GM21526 (cell line): ENCODE measurements around the gene GNA14.
A peak's percentile ranks its signal among the peaks of the same experiment; 100 is the strongest.
"Not testable (repeated sequence)": the region's sequence is repeated elsewhere in the genome, so short reads cannot be mapped to it uniquely, and the experiment has no call there.

Experiments
- ATAC-seq: cut with Tn5 transposase; IDR thresholded peaks from one replicate; pipeline ENCODE4 v1.9.1; 2021; ENCODE audit warnings: moderate library complexity; ENCODE audit not compliant: unreplicated experiment, low FRiP score

The GNA14 gene

DNA sequence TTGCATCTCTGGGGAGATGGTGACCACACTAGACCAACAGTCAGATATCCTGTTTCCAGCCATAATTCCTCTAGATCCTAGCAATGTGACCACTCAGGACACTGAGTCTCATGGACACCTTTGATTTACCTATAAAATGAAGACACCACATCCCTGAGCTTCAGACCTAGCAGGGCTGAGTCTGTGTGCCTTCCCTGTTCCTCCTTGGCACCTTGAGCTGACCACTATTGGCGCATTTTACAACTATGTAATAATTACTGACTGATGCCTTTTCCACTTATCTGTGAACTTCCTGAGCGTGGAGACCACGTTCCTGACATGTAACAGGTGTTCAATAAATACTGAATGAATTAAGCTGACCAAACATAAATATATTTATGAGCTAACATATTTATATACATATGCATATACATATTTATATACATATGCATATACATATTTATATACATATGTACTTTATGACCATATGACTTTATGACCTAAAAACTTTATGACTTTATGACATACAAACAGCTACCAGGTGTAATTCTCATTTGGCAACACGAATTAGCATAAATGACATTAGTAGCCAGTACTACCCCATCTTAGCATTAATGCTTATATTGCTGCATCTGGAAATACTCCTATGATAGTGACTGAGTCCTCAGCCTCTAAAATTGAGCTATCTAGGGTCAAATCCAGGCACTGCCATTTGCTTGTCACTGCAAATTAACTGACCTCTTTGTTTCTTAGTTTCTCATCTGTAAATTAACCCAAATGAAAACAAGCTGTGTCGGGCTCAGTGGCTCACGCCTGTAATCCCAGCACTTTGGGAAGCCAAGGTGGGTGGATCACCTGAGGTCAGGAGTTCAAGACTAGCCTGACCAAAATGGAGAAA lies 150.6 kb downstream of the GNA14 start:
- ATAC-seq, result no peak

DNA sequence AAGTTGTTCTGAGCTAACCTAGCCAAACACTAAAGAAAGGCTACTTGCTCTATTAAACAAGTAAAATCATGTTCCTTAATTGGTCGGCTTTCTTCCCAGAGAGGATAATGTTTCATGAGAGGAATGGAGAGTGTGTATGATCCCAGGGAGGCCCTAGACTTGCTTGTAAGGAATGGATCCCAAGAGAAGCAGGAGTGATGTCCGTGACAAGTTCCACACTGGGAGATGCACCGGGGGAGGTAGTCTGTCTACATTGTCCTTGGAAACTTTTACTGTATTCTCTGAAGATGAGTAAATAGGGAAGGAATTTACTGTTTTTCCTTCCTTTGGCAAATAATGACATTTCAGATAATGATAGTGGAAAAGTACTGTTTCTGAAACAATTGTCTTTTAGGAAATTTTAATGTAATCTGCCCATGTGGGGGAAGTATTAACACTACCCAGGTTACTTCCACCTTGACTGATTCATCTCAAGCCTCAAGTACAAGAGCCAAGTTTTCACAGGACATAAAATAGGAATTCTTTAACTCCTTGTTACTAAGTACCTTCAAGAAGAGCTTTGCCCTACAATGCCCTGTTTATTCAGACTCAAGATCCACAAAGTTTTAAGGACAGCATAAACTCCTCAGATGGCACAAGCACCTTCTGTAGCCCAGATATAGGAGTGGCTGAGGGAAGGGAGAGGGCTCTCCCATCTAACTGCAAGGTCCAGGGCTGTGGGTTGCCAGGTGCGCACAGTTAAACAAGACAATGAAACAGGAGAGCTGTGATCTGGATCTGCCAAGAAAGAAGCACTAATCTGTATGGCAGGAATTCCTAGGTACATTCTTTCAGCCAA lies 152.1 kb downstream of the GNA14 start:
- ATAC-seq, result no peak

DNA sequence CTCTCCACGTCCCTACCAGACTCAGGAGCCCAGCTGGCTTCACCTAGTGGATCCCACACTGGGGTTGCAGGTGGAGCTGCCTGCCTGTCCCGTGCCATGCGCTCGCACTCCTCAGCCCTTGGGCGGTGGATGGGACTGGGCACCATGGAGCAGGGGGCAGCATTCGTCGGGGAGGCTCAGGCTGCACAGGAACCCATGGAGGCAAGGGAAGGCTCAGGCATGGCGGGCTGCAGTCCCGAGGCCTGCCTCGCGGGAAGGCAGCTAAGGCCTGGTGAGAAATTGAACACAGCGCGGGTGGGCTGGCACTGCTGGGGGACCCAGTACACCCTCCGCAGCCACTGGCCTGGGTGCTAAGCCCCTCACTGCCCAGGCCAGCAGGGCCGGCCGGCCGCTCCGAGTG lies 157.8 kb downstream of the GNA14 start:
- ATAC-seq, result not testable (repeated sequence)

DNA sequence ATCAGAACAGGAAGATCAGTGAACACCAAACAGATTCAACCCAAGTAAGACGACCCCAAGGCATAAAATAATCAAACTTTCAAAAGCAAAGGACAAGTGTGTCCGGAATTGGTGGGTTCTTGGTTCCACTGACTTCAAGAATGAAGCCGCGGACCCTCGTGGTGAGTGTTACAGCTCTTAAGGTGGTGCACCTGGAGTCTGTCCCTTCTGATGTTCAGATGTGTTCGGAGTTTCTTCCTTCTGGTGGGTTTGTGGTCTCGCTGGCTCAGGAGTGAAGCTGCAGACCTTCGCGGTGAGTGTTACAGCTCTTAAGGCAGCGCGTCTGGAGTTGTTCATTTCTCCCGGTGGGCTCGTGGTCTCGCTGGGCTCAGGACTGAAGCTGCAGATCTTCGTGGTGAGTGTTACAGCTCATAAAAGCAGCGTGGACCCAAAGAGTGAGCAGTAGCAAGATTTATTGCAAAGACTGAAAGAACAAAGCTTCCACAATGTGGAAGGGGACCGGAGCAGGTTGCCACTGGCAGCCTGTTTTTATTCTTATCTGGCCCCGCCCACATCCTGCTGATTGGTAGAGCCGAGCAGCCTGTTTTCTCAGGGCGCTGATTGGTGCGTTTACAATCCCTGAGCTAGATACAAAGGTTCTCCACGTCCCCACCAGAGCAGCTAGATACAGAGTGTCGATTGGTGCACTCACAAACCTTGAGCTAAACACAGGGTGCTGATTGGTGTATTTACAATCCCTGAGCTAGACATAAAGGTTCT lies 158.5 kb downstream of the GNA14 start:
- ATAC-seq, result not testable (repeated sequence)

DNA sequence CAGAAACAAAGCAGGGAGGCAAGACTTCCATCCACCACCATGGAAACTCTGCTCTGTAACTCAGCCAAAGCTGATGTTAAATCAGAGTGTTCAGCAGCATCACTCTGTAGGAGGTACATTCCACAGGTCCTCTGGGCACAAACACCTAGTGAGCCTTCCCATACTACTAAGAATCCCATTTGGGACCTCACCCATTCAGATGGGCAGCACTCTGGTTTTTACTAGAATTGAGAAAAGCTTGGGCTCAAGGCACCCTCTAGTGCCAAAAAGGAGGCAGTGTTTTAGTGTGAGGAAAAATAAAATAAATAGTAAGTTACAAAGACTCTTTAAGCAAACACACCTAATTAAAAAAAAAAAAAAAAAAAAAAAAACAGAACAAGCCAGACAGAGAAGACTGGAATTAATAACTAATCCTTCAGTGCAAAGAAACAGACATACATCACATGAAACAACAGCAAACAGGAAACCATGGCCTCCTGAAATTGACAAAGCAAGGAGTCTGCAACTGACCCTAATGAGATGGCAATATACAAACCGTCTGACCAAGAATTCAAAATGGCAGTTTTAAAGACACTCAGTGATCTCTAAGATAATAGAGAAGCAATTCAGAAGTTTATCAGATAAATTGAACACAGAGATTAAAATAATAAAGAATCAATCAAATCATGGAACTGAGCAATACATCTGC lies 159.5 kb downstream of the GNA14 start:
- ATAC-seq, result no peak

DNA sequence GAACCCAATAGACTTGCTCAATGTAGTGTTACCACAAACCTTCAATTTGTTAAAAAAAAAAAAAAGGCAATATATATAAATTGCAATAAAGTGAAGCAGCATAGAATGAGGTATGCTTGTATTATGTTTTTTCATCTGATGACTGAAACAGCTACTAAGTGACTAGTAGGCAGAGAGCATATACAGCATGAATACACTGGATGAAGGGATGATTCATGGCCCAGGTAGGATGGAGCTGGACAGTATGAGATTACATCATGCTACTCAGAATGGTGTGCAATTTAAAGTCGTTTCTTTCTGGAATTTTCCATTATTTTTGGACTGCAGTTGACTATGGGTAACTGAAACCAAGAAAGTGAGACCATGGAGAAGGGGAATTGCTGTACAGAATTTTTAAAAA lies 161.2 kb downstream of the GNA14 start:
- ATAC-seq, result no peak

DNA sequence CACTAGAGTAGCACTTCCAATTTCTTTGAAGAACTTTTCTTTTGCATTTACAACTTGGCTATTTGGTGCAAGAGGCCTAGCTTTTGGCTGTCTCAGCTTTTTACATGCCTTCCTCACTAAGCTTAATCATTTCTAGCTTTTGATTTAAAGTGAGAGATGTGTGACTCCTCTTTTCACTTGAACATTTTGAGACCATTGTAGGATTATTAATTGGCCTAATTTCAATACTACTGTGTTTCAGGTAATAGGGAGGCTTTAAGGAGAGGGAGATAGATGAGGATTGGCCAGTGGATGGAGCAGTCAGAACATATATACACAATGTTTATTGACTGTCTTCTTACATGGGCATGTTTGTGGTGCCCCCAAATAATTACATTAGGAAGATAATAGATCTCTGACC lies 161.7 kb downstream of the GNA14 start:
- no peak for ATAC-seq

DNA sequence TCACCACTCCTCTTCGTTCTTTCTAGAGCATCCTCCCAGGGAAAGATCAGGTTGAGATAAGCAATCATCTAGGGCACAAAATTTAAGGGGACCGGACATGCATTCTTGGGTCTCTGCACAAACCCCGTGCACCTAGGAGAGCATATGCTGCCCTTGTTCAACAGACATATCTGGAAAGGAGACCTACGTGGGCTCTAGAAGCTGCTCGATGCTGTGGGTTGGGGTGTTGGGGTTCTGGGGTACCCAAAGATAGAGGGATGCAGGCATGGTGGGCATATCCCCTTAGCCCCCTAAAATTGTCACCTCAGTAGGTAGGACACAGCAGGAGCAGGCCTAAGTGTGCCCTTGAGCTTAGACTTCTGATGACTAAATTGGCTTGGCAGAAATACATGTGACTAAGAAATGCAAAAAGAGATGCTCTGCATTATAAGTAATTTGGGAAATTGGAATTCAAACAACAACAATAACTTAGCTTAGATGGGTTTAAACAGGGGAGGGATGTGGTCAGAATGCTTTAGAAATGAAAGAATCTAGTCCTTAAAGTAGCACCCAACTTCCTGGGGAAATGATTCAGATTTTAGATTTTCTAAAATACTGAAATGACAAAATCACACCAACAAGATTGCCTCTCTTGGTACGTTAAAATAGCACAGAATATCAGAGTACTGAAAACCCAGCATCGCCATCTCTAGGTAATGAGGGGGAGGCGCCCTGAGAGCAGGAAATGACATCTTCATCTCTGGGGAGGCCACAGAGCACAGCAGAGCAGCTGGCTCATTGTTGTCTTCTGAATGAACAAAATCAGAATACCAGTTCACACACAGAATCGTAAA lies 172.3 kb downstream of the GNA14 start:
- peak; percentile 99 for ATAC-seq

DNA sequence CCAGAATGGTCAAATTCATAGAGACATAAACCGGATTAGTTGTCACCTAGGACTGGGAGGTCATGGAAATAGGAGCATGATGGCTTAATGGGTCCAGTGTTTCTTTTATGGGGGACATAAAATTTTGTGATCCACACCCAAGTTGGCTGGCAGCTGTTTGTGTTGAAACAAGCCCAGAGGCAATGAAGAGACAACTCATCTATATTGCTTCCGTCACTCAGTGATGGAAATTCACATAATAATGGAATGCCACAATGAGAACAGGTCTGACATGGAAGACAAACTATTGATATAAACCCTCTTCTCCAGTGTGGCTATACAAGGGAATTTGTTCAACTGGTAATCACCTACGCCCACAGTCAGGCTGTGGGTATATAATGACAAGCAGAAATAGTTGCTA lies 173.2 kb downstream of the GNA14 start:
- ATAC-seq, result no peak

DNA sequence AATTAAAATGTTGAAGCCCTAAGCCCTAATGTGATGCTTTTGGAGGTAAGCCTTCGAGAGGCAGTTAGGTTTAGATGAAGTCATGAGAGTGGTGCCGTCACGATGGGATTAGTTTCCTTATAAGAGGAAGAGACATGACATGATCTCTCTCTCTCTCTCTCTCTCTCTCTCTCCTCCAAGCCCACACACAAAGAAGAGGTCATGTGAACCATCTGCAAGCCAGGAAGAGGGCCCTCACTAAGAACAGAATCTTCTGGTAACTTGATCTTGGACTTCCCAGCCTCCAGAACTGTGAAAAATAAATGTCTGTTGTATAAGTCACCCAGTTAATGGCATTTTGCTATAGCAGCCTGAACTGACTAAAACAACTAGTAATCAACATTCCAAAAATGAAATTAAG lies 175.5 kb downstream of the GNA14 start:
- no peak for ATAC-seq

DNA sequence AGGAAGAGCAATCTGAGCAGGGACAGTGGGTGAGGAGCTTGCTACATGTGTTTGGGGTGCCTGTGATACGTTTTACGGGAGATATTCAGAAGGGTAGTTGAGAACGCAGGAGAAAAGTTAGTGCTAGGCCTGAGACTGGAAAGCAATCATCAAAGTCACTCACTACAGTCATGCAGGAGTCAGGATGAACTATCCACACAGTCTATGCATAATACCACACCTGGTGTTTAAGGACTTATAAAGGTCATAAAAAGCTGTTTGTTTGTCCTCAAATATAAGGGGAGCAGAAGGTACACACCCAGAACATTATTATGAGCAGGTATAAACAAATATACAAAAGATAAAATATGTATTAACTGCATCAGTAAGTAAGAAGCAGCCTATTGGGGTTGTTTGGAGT lies 176.6 kb downstream of the GNA14 start:
- no peak for ATAC-seq

DNA sequence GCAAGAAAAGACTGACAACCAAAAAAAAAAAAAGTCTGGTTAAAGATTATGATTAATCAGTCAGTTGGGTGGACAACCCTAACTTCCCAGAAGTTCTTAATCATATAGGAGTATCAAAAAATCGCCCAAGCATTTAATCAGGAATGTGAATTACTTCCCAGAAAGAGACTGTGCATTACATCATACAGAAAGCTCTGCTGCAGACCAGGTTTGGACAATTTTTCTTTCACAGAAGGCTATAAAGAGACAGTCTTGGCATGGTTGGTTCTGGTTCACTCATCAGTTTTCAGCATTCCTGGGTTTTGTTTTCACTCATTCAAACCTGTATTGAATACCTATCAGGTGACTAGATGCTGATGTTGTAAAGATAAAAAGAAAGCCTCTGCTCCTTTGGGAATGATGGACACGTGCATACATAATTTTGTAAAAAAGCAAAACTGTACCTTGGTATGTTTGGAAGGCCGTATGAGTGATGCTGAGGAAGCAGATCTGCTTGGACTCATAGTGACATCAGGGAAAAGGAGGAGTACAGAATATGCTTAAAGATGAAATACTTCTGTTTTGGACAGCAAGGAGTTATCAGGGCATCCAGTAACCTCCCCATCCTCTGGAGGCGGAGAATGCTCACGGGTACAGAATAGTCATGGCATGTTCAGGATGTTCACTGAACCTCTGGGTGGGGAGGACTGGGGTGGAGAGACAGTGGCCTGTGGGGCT lies 178.4 kb downstream of the GNA14 start:
- no peak for ATAC-seq

DNA sequence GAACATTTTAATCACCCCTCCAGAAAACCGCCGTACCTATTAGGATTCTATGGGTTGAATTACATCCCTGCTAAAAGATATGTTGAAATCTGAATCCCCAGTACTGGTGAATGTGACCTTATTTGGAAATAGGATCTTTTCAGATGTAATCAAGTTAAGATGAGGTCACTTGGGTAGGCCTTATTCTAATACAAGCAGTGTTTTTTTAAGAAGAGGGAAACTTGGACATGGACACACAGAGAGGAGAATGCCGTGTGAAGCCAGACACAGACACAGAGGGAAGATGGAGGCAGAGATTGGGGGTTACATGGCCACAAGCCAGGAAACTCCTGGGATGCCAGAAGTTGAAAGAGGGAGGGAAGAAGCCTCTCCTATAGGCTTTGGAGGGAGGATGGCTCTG lies 183.5 kb downstream of the GNA14 start:
- no peak for ATAC-seq

DNA sequence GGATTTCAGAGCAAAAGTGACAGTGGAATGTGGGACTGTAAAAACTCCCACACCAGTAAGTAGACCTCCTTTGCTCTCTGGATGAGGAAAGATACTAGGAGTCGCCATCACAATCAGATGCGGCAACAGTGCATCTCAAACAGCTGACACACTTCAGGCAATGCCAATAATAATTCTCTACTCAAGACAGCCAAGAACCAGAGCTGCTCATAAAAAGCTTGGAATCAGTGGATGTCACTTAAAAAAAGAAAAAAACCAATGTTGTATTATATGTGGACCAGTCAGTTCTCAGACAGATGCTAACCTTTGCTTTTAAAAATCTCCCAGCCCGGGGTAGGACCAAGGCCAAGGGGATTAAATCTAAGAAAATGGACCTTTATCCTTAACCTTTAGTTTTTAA lies 185.0 kb downstream of the GNA14 start:
- no peak for ATAC-seq

DNA sequence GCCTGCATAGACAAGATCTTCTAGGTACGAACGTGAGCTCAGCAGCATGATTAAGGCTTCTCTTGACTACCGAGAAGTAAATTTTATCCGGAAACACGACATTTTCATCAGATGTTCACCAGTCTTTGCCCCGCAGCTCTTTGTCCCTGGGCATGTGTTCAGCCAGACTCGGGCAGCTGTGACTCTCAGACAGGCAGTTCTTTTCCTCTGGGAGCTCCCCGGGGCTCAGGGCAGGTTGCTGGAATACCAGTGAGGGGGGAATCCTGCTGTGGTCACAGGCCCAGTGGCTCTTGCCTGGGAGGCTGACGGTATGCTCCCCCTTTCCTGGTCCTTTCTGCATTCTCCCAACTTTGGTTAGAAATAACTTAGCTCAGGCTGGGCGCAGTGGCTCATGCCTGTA lies 186.1 kb downstream of the GNA14 start:
- no peak for ATAC-seq

DNA sequence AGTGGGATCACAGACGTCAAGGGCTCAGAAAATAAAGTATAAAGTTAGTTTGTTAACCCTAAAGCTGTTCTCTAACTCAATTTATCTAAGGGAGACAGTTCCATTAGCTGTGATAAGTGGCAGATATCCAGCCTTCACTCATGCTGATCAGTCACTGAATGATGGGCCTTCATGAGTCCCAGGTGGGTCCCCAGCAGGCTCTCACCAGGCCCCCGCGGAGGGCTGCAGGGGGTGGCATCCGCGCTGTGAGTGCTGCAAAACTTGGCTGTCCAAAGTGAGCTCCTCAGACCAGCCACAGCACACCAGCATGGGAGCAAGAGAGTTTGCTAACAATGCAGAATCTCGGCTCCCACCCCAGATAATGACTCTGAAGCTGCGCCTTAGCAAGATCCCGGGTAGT lies 187.2 kb downstream of the GNA14 start:
- no peak for ATAC-seq

DNA sequence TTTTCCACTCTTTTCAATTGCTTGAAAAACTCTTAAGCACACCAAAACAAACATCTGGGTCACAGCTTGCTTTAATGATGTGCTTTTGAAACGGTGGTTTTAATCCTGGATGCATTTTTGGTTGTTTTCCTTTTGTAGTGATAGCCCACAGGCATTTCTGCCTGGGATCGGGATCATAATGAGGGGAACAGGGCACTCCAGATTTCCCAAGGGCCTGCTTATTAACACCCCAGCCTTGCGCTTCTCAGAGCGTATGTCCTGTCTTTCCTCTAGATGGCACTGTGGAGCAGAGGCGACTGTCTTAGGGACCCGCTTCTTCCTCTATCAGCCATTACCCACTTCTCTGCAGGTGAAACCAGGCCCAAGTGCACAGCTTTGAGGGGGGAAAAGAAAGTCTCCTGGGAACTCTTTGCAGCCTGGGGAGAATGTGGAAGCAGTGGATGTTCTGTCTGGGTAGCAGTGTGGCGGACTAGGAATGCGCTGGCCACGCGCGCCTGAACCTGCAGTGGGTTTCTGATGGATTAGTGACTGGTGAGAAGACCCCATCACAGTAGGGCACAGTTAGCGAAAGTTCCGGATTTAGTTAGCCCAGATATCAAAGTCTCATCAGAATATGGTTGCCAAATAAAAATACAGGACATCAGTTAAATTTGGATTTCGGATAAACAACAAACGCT lies 190.1 kb downstream of the GNA14 start:
- ATAC-seq, result peak; percentile 72

DNA sequence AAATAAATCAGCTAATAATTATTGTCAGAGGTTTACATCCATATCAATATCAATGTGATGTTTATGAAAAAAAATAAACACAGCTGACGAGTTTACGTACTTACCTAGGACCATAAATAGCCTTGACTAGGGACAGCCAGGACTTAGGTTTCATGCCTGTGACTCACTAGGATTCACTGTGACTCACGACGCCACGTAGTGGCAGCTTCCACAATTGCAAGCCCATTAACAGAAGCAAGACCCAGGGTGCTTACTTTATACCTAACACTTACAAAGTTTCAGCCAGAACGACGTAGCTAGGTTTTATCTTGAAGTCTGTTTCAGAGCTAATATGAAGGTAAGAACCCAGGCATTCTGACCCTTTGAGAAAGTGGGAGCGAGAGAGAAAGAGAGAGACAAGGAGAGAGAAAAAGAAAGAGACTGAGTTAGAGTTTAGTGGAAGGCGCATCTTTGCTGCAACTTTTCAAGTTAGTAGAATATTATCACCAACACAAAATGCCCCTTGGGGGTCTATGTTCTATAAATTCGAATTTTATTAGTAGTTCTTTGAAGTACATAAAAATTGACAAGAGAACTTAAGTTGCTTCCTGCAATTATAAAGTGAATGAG lies 191.2 kb downstream of the GNA14 start:
- peak; percentile 78 for ATAC-seq
